ENCODE data around the gene MAS1L.

Gene MAS1L

GRCh38 chr6:29527126-29527525 is 39.4 kb upstream of the MAS1L start:
- H4K20me1 ChIP-seq (ENCODE audit: insufficient read depth, low read length) = no peaks in the 10 kb centered on the region
- no peaks in the 10 kb centered on the region for H3K79me2 ChIP-seq (ENCODE audit: low read length)
- no peaks in the 10 kb centered on the region for H3K36me3 ChIP-seq (replicated peaks; ENCODE audit: low read depth, low read length)
- no peak overlapping the region for H3K4me3 ChIP-seq (ENCODE audit: low read length)
- H3K27ac ChIP-seq (ENCODE audit: low read length) = no peak overlapping the region
- H3K4me1 ChIP-seq (ENCODE audit: low read length) = peaks cover 7% of the 10 kb centered on the region
- TF ChIP-seq CTCF (IDR thresholded peaks at IDR 0.05; ENCODE audit: low read depth, low read length) (no peak), EZH2phosphoT487 (IDR thresholded peaks at IDR 0.05; ENCODE audit: low read depth) (no peak)
- H3K9ac ChIP-seq (ENCODE audit: low read length) = no peak overlapping the region
- H3K4me2 ChIP-seq (ENCODE audit: low read length) = no peak overlapping the region
- H2AFZ ChIP-seq (ENCODE audit: low read depth, low read length) = no peak overlapping the region
- H3K9me3 ChIP-seq (ENCODE audit: insufficient read depth, low read length) = peaks cover 3% of the 10 kb centered on the region; the same call in 1 of the 2 replicates
- H3K27me3 ChIP-seq (ENCODE audit: low read depth, low read length) = no peaks in the 10 kb centered on the region

- H4K20me1 ChIP-seq (ENCODE audit: insufficient read depth, low read length) = no peaks in the 10 kb centered on the region
- H2AFZ ChIP-seq (ENCODE audit: low read depth, low read length) = no peak overlapping the region
- no peak overlapping the region for H3K9ac ChIP-seq (ENCODE audit: low read length)
- H3K79me2 ChIP-seq (ENCODE audit: low read length) = no peaks in the 10 kb centered on the region
- H3K36me3 ChIP-seq (replicated peaks; ENCODE audit: low read depth, low read length) = no peaks in the 10 kb centered on the region
- no peak overlapping the region for H3K27ac ChIP-seq (ENCODE audit: low read length)
- no peaks in the 10 kb centered on the region for H3K4me1 ChIP-seq (ENCODE audit: low read length)
- H3K4me2 ChIP-seq (ENCODE audit: low read length) = no peak overlapping the region
- no peak overlapping the region for H3K4me3 ChIP-seq (ENCODE audit: low read length)
- peaks cover 3% of the 10 kb centered on the region; the same call in 1 of the 2 replicates for H3K9me3 ChIP-seq (ENCODE audit: insufficient read depth, low read length)
- no peaks in the 10 kb centered on the region for H3K27me3 ChIP-seq (ENCODE audit: low read depth, low read length)
- TF ChIP-seq EZH2phosphoT487 (IDR thresholded peaks at IDR 0.05; ENCODE audit: low read depth) (no peak), CTCF (IDR thresholded peaks at IDR 0.05; ENCODE audit: low read depth, low read length) (no peak)
These were observed 37.5 kb upstream of the MAS1L start for GRCh38 chr6:29525311-29525639.

- TF ChIP-seq CTCF (IDR thresholded peaks at IDR 0.05; ENCODE audit: low read depth, low read length) (no peak), EZH2phosphoT487 (IDR thresholded peaks at IDR 0.05; ENCODE audit: low read depth) (no peak)
- no peaks in the 10 kb centered on the region for H3K36me3 ChIP-seq (replicated peaks; ENCODE audit: low read depth, low read length)
These were observed 36.9 kb upstream of the MAS1L start for GRCh38 chr6:29524444-29525310.

GRCh38 chr6:29524044-29524443 is 36.3 kb upstream of the MAS1L start:
- Histone ChIP-seq H3K79me2 (ENCODE audit: low read length) (no peaks in the 10 kb centered on the region), H3K4me2 (ENCODE audit: low read length) (no peak overlapping the region), H3K27ac (ENCODE audit: low read length) (no peak overlapping the region), H4K20me1 (ENCODE audit: insufficient read depth, low read length) (no peaks in the 10 kb centered on the region), H3K9me3 (ENCODE audit: insufficient read depth, low read length) (peaks cover 3% of the 10 kb centered on the region; the same call in 1 of the 2 replicates), H3K4me3 (ENCODE audit: low read length) (no peak overlapping the region), H3K4me1 (ENCODE audit: low read length) (no peaks in the 10 kb centered on the region), H3K27me3 (ENCODE audit: low read depth, low read length) (no peaks in the 10 kb centered on the region), H3K9ac (ENCODE audit: low read length) (no peak overlapping the region), H2AFZ (ENCODE audit: low read depth, low read length) (no peak overlapping the region), H3K36me3 (replicated peaks; ENCODE audit: low read depth, low read length) (no peaks in the 10 kb centered on the region)
- TF ChIP-seq CTCF (IDR thresholded peaks at IDR 0.05; ENCODE audit: low read depth, low read length) = no peak

More at GRCh38 chr6:29524444-29525310, 36.9 kb upstream of the MAS1L start:
- Histone ChIP-seq H3K4me1 (ENCODE audit: low read length) (no peaks in the 10 kb centered on the region), H3K4me3 (ENCODE audit: low read length) (no peak overlapping the region), H3K9ac (ENCODE audit: low read length) (no peak overlapping the region), H3K27me3 (ENCODE audit: low read depth, low read length) (no peaks in the 10 kb centered on the region), H4K20me1 (ENCODE audit: insufficient read depth, low read length) (no peaks in the 10 kb centered on the region), H3K4me2 (ENCODE audit: low read length) (no peak overlapping the region), H3K79me2 (ENCODE audit: low read length) (no peaks in the 10 kb centered on the region), H3K27ac (ENCODE audit: low read length) (no peak overlapping the region), H2AFZ (ENCODE audit: low read depth, low read length) (no peak overlapping the region), H3K9me3 (ENCODE audit: insufficient read depth, low read length) (peaks cover 3% of the 10 kb centered on the region; the same call in 1 of the 2 replicates)

Measured in OCI-LY3 (cell line).